Lower leg skin (tissue), 4 donors: ENCODE measurements around the gene ASB5. TPM values are rescaled to one million over a fixed set of nuclear protein-coding genes. Genes with fewer than 3 reads are reported as not detected.
"Not testable (repeated sequence)": the region's sequence is repeated elsewhere in the genome, so short reads cannot be mapped to it uniquely, and the experiment has no call there.

Experiments used
- DNase-seq, 2 donors: peaks; one replicate each; pipeline ENCODE4 v3.0.0-alpha.2; 2019; ENCODE audit warnings: low spot score in 2 of 2
- H3K4me3 ChIP-seq: fragments of 200-600 bp; sonication (generic); 2 replicates; pipeline ENCODE4 v1.5.1; 2017; ENCODE audit warnings: mild to moderate bottlenecking, low read depth; ENCODE audit not compliant: poor library complexity, severe bottlenecking
- POLR2A ChIP-seq, 2 donors: fragments of 450-650 bp; IDR thresholded peaks; one replicate each; pipeline ENCODE4 v1.6.1; 2016 to 2017; ENCODE audit warnings: antibody characterized with exemption in 2 of 2, mild to moderate bottlenecking in 1 of 2, moderate library complexity in 1 of 2
- WGBS, 2 donors: methylation state at CpG; one replicate each; pipeline ENCODE4 v1.1.5; 2018; 5-methylcytosine and 5-hydroxymethylcytosine counted together
- intact Hi-C: fragments of 100-400 bp; cut with DNase I; formaldehyde crosslinking; loops from one replicate; pipeline ENCODE4 v1.15.0; 2023; ENCODE audit warnings: low total_unique reads
- total RNA-seq, 4 donors: library from RNA; depleted of rRNA; stranded (reverse); fragments of >200 nt; gene quantifications; one replicate each; pipeline ENCODE4 v1.1.0, GENCODE V29; 2016
- TF ChIP-seq, protein P1 (sequence below), 3 donors: fragments of 450-650 bp; IDR thresholded peaks; one replicate each; pipeline ENCODE4 v1.5.1; 2016; ENCODE audit warnings: antibody characterized with exemption in 3 of 3, mild to moderate bottlenecking in 3 of 3, moderate library complexity in 2 of 3

The ASB5 gene
- total RNA-seq, 4 donors from 2014 or later = 0.07 TPM; not detected in 3

DNA sequence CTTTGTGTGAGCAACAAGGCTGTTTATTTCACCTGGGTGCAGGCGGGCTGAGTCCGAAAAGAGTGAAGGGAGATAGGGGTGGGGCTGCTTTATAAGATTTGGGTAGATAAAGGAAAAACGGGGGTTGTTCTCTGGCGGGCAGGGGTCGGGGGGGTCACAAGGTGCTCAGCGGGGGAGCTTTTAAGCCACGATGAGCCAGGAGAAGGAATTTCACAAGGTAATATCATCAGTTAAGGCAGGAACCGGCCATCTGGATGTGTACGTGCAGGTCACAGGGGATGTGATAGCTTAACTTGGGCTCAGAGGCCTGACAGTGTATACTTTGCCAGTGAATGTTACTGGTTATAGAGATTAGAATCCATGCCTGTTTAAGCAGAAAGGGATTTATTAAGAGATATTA lies 31.0 kb upstream of the ASB5 start:
- intact Hi-C loops = no loop called here
- no peak for TF ChIP-seq POLR2A (IDR thresholded peaks at IDR 0.05)
- TF ChIP-seq, protein P1, sequence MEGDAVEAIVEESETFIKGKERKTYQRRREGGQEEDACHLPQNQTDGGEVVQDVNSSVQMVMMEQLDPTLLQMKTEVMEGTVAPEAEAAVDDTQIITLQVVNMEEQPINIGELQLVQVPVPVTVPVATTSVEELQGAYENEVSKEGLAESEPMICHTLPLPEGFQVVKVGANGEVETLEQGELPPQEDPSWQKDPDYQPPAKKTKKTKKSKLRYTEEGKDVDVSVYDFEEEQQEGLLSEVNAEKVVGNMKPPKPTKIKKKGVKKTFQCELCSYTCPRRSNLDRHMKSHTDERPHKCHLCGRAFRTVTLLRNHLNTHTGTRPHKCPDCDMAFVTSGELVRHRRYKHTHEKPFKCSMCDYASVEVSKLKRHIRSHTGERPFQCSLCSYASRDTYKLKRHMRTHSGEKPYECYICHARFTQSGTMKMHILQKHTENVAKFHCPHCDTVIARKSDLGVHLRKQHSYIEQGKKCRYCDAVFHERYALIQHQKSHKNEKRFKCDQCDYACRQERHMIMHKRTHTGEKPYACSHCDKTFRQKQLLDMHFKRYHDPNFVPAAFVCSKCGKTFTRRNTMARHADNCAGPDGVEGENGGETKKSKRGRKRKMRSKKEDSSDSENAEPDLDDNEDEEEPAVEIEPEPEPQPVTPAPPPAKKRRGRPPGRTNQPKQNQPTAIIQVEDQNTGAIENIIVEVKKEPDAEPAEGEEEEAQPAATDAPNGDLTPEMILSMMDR (IDR thresholded peaks at IDR 0.05) = no peak
- no peak for DNase-seq
- WGBS, 2 donors = 82 to 91% methylated on average over 9 of the region's 9 CpGs
- no peak overlapping the region for H3K4me3 ChIP-seq

DNA sequence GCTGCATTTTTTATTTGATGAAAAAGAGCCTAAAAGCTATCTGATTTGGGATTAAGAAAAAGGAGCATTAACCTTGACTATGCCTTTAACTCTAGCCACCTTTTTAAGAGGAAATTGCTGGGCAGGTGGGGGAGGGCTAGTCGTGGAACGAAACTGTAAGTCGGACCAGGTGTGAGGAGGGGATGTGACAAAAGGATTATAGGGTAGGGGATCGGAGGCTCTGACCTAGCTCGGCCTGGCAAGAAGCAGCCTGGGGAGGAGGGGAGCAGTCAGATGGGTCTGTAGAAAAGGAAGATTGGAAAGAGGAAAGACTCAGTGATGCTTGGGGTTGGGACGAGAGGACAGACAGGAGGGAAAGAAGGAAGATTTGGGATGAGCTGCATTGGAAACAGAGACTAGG lies 29.6 kb upstream of the ASB5 start:
- intact Hi-C loops = no loop called here
- TF ChIP-seq, protein P1 (IDR thresholded peaks at IDR 0.05) = no peak
- TF ChIP-seq POLR2A (IDR thresholded peaks at IDR 0.05) = no peak
- 53% methylated on average over 6 of the region's 6 CpGs for WGBS, 2 donors
- H3K4me3 ChIP-seq = no peak overlapping the region
- DNase-seq = no peak

GRCh38 chr4:176295907-176296306 lies 26.9 kb upstream of the ASB5 start:
- intact Hi-C loops, H3K4me3 ChIP-seq, DNase-seq: not testable (repeated sequence)
- 53 to 69% methylated on average over 5 of the region's 5 CpGs for WGBS, 2 donors

- 85 to 90% methylated on average over 1 of the region's 1 CpG for WGBS, 2 donors
- intact Hi-C loops = no loop called here
- no peak overlapping the region for H3K4me3 ChIP-seq
- no peak for DNase-seq
- TF ChIP-seq, protein P1 (IDR thresholded peaks at IDR 0.05) = no peak
Observed at GRCh38 chr4:176293660-176294059, 24.6 kb upstream of the ASB5 start.

DNA sequence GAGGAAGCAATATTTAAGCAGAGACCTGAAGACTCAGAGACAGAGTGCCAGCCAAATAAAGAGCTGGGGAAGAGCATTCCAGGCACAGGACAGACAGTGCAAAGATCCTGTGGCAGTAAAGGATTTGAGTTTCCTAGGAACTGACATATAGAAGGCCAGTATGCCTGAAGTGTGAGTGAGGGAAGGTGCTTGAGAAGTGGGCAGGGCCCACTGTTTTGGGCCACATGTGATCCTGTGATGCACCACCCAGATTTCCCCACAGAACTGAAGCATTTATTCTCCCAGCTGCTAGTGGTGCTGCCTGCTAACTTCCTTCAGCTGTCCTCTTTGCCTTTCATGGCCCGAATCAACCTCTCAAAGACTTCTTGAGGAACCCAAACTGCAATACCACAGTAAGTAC lies 23.9 kb upstream of the ASB5 start:
- no peak for TF ChIP-seq POLR2A (IDR thresholded peaks at IDR 0.05)
- TF ChIP-seq, protein P1 (IDR thresholded peaks at IDR 0.05) = no peak
- H3K4me3 ChIP-seq = no peak overlapping the region
- WGBS, 2 donors = 90 to 96% methylated on average over 1 of the region's 1 CpG
- no peak for DNase-seq
- intact Hi-C loops = no loop called here

DNA sequence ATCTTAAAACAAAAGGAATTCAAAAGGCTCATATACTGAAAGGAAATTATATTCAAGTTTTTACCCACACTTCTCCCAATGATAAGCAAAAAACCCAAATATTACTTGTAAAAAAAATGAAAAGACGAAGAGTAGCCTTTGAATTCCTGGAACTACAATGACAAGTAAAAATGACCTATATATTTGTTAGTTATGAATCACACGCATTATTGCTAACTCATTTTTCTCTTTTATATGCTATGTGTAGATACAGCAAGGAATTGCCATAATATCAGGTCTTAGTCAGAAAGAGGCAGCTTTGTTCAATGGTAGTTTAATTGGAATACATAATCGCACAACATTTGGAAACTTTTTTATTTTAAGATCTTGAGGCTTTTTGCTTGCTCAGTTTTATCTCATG lies 22.7 kb upstream of the ASB5 start:
- TF ChIP-seq, protein P1 (IDR thresholded peaks at IDR 0.05) = no peak
- TF ChIP-seq POLR2A (IDR thresholded peaks at IDR 0.05) = no peak
- 87 to 89% methylated on average over 3 of the region's 3 CpGs for WGBS, 2 donors
- intact Hi-C loops = no loop called here
- no peak overlapping the region for H3K4me3 ChIP-seq
- no peak for DNase-seq
